ENCODE results near the gene SOX8.

- TF ChIP-seq POLR2AphosphoS5 (IDR thresholded peaks at IDR 0.05; ENCODE audit: low read depth, low read length) (no peak), POLR2A (IDR thresholded peaks at IDR 0.05; ENCODE audit: low read depth, low read length) (no peak)
Measured at GRCh38 chr16:942436-943060, 39.0 kb upstream of the SOX8 start.

Measured in GM12891 (cell line).